Glomerular visceral epithelial cell (primary cell): ENCODE measurements around the gene DIP2C.
"Not testable (repeated sequence)": the region's sequence is repeated elsewhere in the genome, so short reads cannot be mapped to it uniquely, and the experiment has no call there.

Experiments
- DNase-seq: peaks from one replicate; pipeline ENCODE4 v3.0.0-alpha.2; 2016; ENCODE audit errors: extremely low spot score

DIP2C gene

DNA sequence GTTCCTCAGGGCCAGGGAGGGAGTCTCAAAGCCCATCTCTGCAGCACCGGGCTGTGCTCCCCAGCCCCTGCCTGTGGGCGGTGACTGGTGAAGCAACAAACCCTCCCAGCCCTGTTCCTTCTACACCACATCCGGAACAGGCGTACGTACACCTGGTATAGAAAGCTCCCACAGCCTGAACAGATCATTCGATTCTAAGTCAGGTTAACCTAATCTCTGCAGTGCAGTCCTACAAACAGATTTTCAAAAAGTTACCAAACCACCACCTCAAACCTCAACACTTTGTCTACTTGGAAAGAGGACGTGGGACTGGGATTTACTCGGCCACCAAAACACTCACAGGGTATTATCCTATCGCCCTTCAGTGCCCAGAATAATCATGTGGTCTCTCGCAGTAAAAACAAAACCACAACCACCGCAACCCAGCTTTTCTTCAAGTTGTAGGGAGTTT lies 238.4 kb downstream of the DIP2C start:
- peak; percentile 45 for DNase-seq

DNA sequence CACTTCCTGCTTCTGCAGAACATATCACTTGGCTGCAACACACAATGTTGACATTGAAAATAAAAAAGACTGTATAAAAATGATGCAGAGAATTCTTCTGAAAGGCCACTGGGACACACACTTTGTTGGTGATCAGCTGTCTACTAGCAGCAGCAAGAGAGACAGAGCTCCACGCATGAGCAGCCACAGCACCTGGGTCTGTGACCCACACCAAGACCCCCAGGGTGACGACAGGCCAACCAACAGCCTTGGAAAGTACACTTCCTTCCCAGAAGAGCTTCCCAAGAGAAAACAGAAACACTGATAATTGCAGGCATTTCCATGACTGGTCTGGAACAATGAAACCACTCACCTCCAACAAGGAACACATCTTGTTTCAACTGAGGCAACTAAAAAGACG lies 239.0 kb downstream of the DIP2C start:
- peak; percentile 7 for DNase-seq

DNA sequence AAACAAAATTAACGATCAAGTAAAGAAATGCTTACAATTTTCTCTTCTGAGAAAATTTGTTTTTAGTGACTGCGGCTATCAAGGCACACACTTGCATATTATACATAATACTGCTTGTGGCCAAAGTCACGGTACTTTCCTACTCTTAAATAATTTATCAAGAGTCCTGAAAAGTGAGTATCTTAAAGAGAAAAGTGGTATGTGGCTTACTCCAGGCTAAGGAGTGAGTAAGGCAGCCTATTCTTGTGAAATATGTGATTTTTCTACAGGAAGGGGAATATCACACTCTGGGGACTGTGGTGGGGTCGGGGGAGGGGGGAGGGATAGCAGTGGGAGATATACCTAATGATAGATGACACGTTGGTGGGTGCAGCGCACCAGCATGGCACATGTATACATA lies 240.1 kb downstream of the DIP2C start:
- not testable (repeated sequence) for DNase-seq

DNA sequence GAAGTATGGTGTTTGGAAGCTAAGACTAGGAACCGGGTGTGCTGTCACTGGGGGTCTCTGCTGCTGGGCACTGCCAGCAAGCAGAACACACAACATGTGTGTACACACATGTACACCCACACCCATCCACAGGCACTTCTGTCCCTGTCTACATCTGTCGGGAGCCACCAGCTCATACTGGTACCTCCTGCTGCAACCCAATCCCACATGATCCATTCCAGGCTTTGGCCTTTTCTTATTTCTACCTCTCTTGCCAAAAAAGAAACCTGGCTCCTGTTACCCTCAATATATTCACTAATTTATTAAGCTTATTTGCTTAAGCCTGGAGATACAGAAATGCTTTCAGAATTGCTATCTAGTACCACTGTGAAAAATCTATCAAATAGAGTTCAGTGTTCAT lies 246.0 kb downstream of the DIP2C start:
- DNase-seq, result no peak

DNA sequence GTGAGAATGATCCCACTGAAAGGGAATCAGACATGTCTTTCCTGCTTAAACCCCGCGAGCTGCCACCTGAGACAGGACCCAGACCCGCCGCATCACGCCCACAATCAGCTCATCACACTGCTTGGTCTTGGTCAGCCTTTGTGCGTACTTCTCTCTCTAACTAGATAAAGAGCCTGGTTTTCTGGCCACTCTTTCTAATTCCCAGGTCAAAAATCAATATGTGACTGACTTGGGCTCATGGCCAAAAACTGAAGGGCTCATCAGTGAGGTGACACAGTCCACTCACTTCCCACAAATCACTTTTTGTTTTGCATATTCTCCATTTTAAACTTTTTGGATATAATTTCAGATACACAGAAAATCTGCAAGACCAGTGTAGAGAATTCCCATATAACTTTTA lies 247.3 kb downstream of the DIP2C start:
- DNase-seq, result no peak

DNA sequence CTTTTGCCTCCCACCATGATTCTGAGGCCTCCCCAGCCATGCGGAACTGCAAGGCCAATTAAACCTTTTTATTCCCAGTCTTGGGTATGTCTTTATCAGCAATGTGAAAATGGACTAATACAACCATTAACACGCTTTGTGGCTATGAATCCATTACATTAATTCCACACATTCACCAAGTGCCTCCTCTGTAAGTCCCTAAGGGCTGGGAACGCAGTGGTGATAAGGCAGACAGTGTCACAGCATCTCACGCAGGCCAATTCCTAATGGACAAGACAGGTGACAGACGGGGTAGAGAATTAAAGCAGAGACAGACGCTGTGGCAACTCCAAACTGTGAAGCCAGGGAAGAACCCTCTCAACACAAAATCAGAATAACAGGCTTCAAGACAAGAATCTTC lies 247.8 kb downstream of the DIP2C start:
- no peak for DNase-seq

DNA sequence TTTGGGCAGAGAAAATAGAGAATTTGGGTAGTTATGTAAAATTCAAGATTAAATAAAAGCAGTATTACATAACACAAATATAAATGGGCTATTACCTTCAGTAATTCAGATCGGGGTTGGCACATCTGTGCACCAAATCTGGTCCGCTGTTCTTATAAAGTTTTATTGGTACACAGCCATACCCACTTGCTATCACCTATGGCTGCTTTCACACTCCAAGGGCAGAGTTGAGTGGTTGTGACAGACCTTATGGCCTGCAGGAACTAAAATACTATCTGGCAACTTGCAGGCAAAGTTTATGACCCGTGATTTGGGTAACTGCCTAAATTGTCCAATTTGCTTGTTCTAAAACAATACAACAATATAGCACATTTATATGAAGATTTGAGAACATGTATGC lies 249.3 kb downstream of the DIP2C start:
- DNase-seq, result no peak

DNA sequence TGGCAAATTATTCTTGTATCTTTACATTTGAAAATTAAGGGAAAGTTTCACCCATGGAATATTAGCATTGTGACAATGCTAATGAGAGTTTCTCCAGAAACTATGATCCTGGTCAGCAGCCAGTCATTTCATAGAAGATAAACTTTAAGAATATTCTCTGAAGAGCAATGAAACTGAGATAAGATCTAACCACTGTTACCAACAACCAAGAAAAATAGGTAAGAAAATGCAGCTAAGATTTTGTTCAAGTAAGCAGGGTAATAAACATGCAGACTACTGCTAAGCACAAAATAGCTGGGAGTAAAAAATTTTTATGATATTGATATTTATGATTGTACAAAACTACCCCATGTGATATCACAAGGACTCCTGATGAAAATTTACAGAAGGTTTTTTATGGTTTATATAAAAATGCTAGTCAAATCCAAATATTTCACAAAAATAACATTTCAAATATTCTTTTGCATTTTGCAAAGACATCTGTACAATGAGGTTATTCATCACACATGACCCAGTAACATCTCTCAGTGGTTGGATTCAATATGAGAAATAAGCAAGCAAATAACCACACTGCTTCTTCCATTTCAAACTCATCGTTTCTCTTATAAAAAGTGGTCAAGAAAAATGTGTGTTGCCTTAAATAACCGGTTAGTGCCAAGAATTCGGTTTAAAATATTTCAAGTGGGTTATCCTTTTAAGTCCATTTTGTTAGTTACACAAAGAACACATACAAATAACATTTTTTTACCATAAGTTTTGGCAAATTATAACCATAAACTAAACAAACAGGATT lies 251.6 kb downstream of the DIP2C start:
- DNase-seq, result no peak

DNA sequence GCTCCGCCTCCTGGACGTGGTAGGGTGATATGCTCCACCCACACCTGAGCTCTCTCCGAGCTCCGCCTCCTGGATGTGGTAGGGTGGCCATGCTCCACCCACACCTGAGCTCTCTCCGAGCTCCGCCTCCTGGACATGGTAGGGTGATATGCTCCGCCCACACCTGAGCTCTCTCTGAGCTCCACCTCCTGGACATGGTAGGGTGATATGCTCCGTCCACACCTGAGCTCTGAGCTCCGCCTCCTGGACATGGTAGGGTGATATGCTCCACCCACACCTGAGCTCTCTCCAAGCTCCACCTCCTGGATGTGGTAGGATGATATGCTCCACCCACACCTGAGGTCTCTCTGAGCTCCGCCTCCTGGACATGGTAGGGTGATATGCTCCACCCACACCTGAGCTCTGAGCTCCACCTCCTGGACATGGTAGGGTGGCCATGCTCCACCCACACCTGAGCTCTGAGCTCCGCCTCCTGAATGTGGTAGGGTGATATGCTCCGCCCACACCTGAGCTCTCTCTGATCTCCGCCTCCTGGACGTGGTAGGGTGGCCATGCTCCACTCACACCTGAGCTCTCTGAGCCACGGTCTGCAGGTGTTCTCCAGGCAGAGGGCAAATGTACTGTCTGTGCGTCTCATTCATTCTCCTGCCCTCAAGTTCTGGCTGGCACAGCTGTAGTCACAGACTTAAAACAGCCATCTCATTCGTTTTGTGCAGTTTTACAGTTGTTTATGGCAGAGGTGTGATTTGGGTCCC lies 252.4 kb downstream of the DIP2C start:
- DNase-seq, result no peak

DNA sequence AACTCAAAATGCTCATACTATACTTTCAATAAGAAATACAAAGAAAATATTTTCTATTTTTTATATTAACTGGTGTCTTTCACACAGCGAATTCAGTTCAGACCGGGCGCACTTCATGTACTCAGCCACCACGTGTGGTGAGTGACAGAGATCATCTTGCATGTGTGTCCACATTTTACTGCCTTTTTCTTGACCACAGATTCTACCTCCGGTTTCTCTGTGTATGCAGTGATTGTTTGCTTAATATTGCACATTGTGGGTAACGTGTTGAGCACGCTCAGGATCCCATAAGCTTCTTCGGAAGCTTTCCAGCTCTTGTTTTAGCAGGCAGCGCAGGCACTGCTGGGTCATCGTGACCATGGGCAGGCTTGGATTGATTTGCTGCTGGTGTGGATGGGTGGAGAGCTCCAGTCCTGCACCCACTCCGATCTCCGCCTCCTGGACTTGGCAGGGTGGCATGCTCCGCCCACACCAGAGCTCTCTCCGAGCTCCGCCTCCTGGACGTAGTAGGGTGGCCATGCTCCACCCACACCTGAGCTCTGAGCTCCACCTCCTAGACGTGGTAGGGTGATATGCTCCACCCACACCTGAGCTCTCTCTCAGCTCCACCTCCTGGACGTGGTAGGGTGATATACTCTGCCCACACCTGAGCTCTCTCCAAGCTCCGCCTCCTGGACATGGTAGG lies 253.3 kb downstream of the DIP2C start:
- DNase-seq, result no peak

DNA sequence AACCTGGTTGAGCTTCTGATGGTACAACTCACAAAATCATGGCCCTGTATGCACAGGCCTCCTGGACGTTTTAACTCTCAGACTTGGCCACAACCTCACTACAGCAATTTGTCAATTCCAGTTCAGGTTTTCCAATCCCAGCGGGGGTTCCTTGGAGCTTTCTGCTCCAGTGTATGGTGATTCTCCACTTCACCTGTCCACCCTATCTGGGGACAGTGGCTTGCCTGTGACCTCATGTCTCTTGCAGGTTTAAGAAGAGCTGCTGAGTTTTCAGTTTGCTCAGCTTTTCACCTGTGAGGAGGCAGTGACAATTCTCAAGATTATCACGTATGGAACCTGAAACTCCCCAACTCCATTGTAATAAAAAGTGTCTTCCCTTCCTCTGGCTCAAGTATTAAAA lies 254.1 kb downstream of the DIP2C start:
- no peak for DNase-seq

DNA sequence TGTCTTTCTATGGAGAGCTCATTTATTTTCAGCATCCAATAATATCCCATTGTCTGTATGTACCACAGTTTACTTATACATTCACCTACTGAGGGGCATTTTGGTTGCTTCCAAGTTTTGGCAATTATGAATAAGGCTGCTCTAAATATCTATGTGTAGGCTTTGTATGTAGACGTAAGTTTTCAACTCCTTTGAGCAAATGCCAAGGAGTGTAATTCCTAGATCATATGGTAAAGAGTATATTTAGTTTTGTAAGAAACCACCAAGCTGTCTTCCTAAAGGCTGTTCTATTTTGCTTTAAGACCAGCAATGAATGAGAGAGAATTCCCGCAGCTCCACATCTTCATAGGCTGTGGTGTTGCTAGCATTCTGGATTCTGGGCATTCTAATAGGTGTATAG lies 259.8 kb downstream of the DIP2C start:
- no peak for DNase-seq

DNA sequence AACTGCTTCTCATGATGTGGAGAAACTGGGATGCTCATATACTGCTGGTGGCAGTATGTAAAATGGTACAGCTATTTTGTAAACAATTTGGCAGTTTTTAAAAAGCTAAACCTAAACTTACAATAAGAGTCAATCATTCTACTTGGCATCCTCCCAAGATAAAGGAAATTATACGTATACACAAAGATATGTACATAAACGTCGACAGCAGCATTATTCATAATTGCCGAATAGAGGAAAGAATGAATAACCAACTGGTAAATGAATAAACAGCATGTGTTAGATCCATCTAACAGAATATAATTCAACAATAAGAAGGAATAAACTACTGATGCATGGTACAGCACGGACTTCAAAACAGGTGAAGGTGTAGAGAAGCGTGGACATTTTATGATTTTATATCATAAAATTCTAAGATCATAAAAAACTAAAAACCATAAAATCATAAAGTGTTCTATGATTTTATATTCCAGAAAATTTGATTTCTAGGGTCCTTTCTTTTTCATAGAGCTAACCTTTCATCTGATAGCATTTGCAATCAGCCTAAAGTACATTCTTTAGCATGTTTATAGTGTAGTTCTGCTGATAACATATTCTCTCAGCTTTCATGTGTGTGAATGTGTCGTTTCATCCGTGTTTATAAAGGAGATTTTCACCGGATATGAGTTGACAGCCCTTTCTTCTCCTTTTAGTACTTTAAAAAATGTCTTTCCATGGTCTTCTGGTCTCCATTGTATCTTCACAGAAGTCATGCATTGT lies 261.5 kb downstream of the DIP2C start:
- DNase-seq, result no peak

DNA sequence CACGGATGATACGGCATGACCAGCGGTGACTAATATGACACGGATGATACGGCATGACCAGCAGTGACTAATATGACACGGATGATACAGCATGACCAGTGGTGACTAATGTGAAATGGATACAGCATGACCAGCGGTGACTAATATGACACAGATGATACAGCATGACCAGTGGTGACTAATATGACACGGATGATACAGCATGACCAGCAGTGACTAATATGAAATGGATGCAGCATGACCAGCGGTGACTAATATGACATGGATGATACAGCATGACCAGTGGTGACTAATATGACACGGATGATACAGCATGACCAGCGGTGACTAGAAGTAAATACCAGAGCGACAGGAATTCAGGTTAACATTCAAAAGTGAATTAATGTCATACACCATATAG lies 264.1 kb downstream of the DIP2C start:
- not testable (repeated sequence) for DNase-seq

DNA sequence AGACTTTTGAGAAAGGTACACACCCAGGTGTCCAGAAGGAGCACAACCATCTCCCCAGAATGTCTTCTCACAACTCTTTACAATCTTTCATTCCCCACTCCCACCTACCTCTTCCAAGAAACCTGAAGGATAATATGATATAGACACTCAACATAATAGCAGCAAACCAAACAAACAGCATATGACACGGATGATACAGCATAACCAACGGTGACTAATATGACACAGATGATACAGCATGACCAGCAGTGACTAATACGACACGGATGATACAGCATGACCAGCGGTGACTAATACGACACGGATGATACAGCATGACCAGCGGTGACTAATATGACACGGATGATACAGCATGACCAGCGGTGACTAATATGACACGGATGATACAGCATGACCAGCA lies 264.7 kb downstream of the DIP2C start:
- DNase-seq, result not testable (repeated sequence)

DNA sequence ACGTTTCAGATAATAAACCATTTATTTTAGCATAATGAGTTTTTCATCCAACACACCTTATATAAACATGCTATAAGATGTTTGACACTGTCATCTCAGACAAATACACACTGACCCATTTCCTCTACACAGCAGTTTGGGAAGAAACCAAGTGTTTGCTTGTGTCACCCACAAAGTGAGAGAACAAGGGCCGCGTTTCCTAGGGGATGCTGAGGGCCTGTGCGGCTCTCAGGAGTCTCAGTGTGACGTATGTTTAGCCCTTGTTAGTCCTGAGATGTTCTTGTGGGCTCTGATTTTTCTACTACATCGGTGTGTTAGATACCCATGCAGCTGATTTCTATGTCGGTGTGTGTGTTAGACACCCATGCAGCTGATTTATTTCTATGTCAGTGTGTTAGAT lies 266.3 kb downstream of the DIP2C start:
- DNase-seq, result no peak

DNA sequence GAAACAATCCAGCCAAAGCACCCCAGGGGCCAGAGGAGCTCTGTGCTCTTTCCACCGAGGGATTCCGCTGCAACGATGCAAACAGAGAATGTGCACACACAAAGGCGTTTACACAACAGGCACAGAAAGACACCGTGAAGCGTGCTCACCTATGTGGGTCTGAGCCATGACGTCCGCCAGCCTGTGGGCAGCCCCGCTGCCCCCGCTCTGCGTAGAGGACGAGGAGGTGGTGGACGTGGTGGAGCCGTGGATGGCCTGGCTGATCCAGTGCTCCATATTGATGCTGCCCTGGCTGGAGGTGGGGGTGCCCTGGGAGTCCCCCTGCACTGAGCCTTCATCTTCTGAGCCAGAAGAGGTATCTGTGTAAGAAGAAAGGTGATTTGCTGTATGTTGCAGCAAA lies 266.8 kb downstream of the DIP2C start:
- no peak for DNase-seq

DNA sequence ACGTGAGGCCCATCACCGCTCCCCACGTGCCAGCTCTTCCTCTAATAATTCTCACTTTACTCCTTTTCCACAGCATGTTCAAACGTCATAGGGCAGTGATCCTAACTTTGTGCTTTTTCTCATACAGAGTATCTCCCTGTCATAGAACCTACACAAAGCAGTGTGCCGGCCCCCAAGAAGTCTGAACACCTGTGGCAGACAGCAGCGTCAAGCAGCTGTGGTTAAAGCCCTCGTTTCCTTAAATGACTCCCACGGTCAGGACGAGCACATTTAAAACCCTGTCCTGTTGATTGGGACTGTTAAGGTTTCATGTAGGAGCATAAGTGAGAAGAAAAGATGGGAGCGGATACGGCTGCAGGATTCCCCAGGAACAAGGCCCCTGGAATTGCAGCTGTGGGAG lies 267.2 kb downstream of the DIP2C start:
- DNase-seq, result no peak

DNA sequence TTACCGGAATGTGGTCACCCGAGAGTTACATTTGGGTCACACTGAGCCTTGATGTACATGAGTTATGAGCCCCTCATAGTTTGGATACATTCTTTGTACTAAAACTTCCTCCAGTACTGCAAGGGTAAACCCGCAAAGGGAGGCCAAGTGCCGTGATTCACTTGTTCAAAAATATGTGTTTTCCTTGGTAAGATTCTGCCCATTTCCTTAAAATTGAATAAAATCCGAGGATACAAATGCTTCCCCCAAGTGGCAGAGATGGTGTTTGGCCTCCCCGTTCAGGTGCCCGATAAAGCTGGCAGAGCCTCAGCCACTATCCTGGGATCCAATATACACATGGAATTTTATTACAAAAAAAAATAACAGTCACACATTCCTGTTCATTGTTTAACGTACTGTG lies 268.3 kb downstream of the DIP2C start:
- no peak for DNase-seq

DNA sequence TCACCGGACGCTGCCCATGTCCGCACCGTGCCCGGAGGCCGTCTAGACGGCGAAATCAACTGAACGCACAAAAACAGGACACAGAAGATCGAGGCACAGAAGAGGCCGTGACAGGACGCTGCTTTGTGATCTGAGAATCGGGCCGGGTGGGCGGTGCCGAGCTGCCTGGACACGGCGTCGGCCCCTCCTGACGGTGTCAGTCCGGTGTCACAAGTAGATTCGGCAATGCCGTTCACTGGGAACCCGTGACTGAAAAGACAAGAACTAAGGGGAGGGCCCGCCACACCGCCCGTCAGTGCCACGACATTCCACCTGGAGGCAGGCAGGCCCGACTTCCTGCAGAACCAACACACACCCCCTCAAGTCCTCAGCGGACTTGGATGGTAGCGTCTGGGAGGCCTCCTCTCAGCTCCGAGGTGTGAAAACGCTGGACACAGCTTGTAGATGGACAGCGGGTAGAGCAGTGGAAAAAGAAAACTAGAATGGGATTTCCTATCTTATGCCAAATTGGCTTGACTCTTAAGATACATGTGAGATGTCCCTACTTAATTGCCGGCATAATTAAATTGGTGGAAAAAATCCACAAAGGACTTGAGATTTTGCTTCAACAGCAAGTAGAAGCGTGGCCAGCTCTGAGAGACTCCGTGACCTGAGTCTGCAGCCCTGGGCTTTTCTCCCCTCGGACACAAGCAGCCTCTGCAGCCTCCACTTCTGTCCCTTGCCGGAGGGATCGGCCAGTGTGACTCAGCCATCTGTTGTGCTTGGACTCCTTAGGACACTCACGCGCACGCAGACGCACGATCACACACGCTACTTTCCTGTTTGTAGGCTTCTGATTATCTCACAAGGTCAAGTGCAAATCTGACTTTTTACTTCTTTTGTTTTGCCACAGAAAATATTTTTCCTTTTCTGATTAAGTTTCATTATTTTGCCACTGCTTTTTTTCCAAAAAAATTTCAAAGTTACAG lies 269.0 kb downstream of the DIP2C start:
- DNase-seq, result no peak

DNA sequence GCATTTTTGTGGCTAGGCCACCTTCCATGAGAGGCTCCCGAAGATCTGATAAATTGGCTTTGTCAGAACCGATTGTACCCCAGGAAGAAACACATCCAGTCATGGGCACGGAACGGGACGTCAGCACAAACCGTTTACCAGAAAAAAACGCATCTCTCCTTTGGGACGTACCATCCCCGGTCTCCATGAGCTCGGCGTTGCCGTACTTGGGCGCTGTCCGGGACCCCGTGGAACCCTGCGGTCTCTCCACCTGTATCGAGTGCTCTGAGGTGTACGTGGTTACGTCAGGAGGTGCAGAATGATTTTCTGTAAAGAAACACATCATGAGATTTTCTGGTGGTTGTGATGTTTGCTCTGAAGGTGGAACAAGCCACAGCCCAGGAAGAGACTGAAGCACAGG lies 270.6 kb downstream of the DIP2C start:
- no peak for DNase-seq
